Lung (tissue), 12 donors: ENCODE measurements around the gene CYYR1. TPM values are rescaled to one million over a fixed set of nuclear protein-coding genes. Genes with fewer than 3 reads are reported as not detected.

Experiments
- ATAC-seq: fragments of 200-7000 bp; cut with Tn5 transposase; one replicate; pipeline ENCODE4 v1.9.1; 2020; ENCODE audit warnings: moderate number of reproducible peaks; ENCODE audit not compliant: insufficient read depth, low FRiP score
- DNase-seq, 3 donors: peaks; one replicate each; pipeline ENCODE4 v3.0.0-alpha.2; 2013 to 2017
- H3K27ac ChIP-seq, 2 donors: one replicate each; pipeline ENCODE4 v1.5.1; 2013; ENCODE audit warnings: mild to moderate bottlenecking in 2 of 2, moderate library complexity in 2 of 2, control low read depth in 1 of 2, inconsistent platforms in 1 of 2, low read depth in 1 of 2, low read length in 1 of 2
- H3K27me3 ChIP-seq, 3 donors: one replicate each; pipeline ENCODE4 v1.5.1; 2013; ENCODE audit warnings: low read length in 2 of 3; ENCODE audit not compliant: control insufficient read depth in 3 of 3, insufficient read depth in 3 of 3
- H3K36me3 ChIP-seq, 4 donors: one replicate each; pipeline ENCODE4 v1.5.1; 2013; ENCODE audit warnings: low read length in 4 of 4, mild to moderate bottlenecking in 1 of 4, moderate library complexity in 1 of 4; ENCODE audit not compliant: control insufficient read depth in 4 of 4, insufficient read depth in 4 of 4
- H3K4me1 ChIP-seq, 5 donors: one replicate each; pipeline ENCODE4 v1.5.1; 2013; ENCODE audit warnings: low read length in 5 of 5, mild to moderate bottlenecking in 2 of 5, moderate library complexity in 1 of 5; ENCODE audit not compliant: control insufficient read depth in 5 of 5, insufficient read depth in 5 of 5
- H3K4me3 ChIP-seq: one replicate; pipeline ENCODE4 v1.5.1; 2013; ENCODE audit warnings: mild to moderate bottlenecking, control low read depth, moderate library complexity
- H3K9ac ChIP-seq, 2 donors: one replicate each; pipeline ENCODE4 v1.5.1; 2013; ENCODE audit warnings: low read length in 2 of 2, control low read depth in 1 of 2; ENCODE audit not compliant: insufficient read depth in 1 of 2
- H3K9me3 ChIP-seq, 4 donors: one replicate each; pipeline ENCODE4 v1.5.1; 2013; ENCODE audit warnings: low read length in 3 of 4, mild to moderate bottlenecking in 1 of 4, moderate library complexity in 1 of 4; ENCODE audit not compliant: control insufficient read depth in 4 of 4, insufficient read depth in 3 of 4
- CTCF ChIP-seq: IDR thresholded peaks from 2 replicates; pipeline ENCODE4 v1.5.1; 2012; ENCODE audit warnings: mild to moderate bottlenecking; ENCODE audit errors: control extremely low read depth, extremely low read depth
- WGBS, 2 donors: extraction: QIAGEN DNeasy Blood & Tissue Kit; methylation state at CpG; one replicate each; pipeline ENCODE4 v1.1.7; 2013; 5-methylcytosine and 5-hydroxymethylcytosine counted together
- polyA plus RNA-seq, 2 donors: library from polyadenylated mRNA; stranded (reverse); fragments of 200-250 nt; gene quantifications; one replicate each; pipeline ENCODE4 v1.2.1, GENCODE V29; 2013
- total RNA-seq, 2 donors: library from RNA; depleted of rRNA in 1 of 2; stranded (reverse); fragments of >200 nt in 1 of 2; gene quantifications; one replicate each; pipeline ENCODE4 v1.2.1, GENCODE V29; 2014 to 2021
- donor health status: control.
- donor health status: control.
- donor health status: Bipolar disorder and iron deficiency.
- donor health status: healthy.
- donor health status: DM: yes; HTN: yes; CAD: no.

Gene CYYR1
- total and polyA plus RNA-seq, 4 donors: 9.9 to 38.3 (median 16.6) TPM

GRCh38 chr21:26599261-26599660, 26.2 kb upstream of the CYYR1 start:
- Histone ChIP-seq H3K27ac (no peak overlapping the region), H3K9ac (no peak overlapping the region), H3K27me3 (no peaks in the 10 kb centered on the region), H3K9me3 (no peaks in the 10 kb centered on the region), H3K36me3 (no peaks in the 10 kb centered on the region), H3K4me3 (no peak overlapping the region), H3K4me1 (no peaks in the 10 kb centered on the region)
- ATAC-seq: no peak
- no peak for DNase-seq
- WGBS, 2 donors: 88 to 91% methylated on average over 1 of the region's 1 CpG
- no peak for TF ChIP-seq CTCF

- Histone ChIP-seq H3K27ac (no peak overlapping the region), H3K9me3 (no peaks in the 10 kb centered on the region), H3K36me3 (no peaks in the 10 kb centered on the region), H3K9ac (no peak overlapping the region), H3K4me1 (no peaks in the 10 kb centered on the region), H3K27me3 (no peaks in the 10 kb centered on the region), H3K4me3 (no peak overlapping the region)
- no peak for DNase-seq
- ATAC-seq: no peak
- 58 to 82% methylated on average over 2 of the region's 2 CpGs for WGBS, 2 donors
- TF ChIP-seq CTCF: no peak
Observed at GRCh38 chr21:26597981-26598380, 24.9 kb upstream of the CYYR1 start.

GRCh38 chr21:26597031-26597430, 23.9 kb upstream of the CYYR1 start:
- Histone ChIP-seq H3K9ac (no peak overlapping the region), H3K36me3 (no peaks in the 10 kb centered on the region), H3K4me1 (no peaks in the 10 kb centered on the region), H3K9me3 (no peaks in the 10 kb centered on the region), H3K4me3 (no peak overlapping the region), H3K27me3 (no peaks in the 10 kb centered on the region), H3K27ac (no peak overlapping the region)
- no peak for DNase-seq
- no peak for TF ChIP-seq CTCF
- 86 to 96% methylated on average over 3 of the region's 3 CpGs for WGBS, 2 donors
- no peak for ATAC-seq

- Histone ChIP-seq H3K4me3 (no peak overlapping the region), H3K4me1 (no peaks in the 10 kb centered on the region), H3K27ac (no peak overlapping the region), H3K27me3 (no peaks in the 10 kb centered on the region), H3K9ac (no peak overlapping the region), H3K9me3 (peaks cover 0 to 2% (median 0%) of the 10 kb centered on the region in 4 donors), H3K36me3 (no peaks in the 10 kb centered on the region)
- 89 to 92% methylated on average over 7 of the region's 7 CpGs for WGBS, 2 donors
- ATAC-seq (no peak), DNase-seq (no peak)
- TF ChIP-seq CTCF: no peak
Observed at GRCh38 chr21:26595971-26596370, 22.9 kb upstream of the CYYR1 start.
